Endothelial cell of umbilical vein (primary cell): ENCODE measurements around the gene ADRM1. TPM values are rescaled to one million over a fixed set of nuclear protein-coding genes. Genes with fewer than 3 reads are reported as not detected.
A peak's percentile ranks its signal among the peaks of the same experiment; 100 is the strongest.

Experiments used
- BruUV-seq: library from RNA; stranded (reverse); fragments of 400-500 nt; replicated peaks from 2 replicates; lab custom pipeline; 2021; lab: Mats Ljungman, UMichigan
- CTCF ChIA-PET: fragments of 300-600, 350-600 bp; sonication (Branson Sonifier 250); formaldehyde crosslinking; loops from one replicate; lab custom pipeline; 2021; ENCODE audit warnings: antibody characterized with exemption, inconsistent platforms; lab: Charles Lee
- POLR2A ChIA-PET: fragments of 300-600, 350-600 bp; sonication (Branson Sonifier 250); formaldehyde crosslinking; loops from one replicate; lab custom pipeline; 2021; ENCODE audit warnings: antibody characterized with exemption, inconsistent platforms; lab: Charles Lee
- DNase-seq: peaks from one replicate; pipeline ENCODE4 v3.0.0-alpha.2; 2011; ENCODE audit warnings: low read depth, low spot score
- FAIRE-seq: peaks from 2 replicates; lab custom pipeline; 2011; peaks lifted over from hg19 to GRCh38; lab: Jason Lieb, UNC
- H2AFZ ChIP-seq: 2 replicates; pipeline ENCODE4 v1.6.0; 2012; ENCODE audit warnings: low read depth, low read length, control low read depth, inconsistent platforms
- H3K27ac ChIP-seq: 2 replicates; pipeline ENCODE4 v1.5.1; 2011; ENCODE audit warnings: low read depth, mild to moderate bottlenecking, control low read depth, low read length, moderate library complexity; ENCODE audit not compliant: insufficient read depth
- H3K27me3 ChIP-seq, 2 experiments: 2 replicates each; pipeline versions ENCODE4 v1.6.0 to v1.6.1; 2011; ENCODE audit warnings: low read length in 2 of 2, mixed read lengths in 1 of 2; ENCODE audit not compliant: control insufficient read depth in 2 of 2, insufficient read depth in 2 of 2
- H3K36me3 ChIP-seq, 2 experiments: 2 replicates in 1 of 2; 3 replicates in 1 of 2; pipeline ENCODE4 v1.5.1; 2011; ENCODE audit warnings: low read length in 2 of 2, mild to moderate bottlenecking in 1 of 2, moderate library complexity in 1 of 2; ENCODE audit not compliant: control insufficient read depth in 2 of 2, insufficient read depth in 2 of 2; ENCODE audit errors: extremely low read depth in 1 of 2
- H3K4me1 ChIP-seq: 3 replicates; pipeline ENCODE4 v1.5.1; 2011; ENCODE audit warnings: mild to moderate bottlenecking, low read length; ENCODE audit not compliant: control insufficient read depth, insufficient read depth; ENCODE audit errors: extremely low read depth
- H3K4me2 ChIP-seq: 2 replicates; pipeline ENCODE4 v1.6.1; 2011; ENCODE audit warnings: low read length, control low read depth, mixed read lengths; ENCODE audit not compliant: insufficient read depth
- H3K4me3 ChIP-seq, 3 experiments: fragments of 200-600 bp in 1 of 3; sonication (generic), shearing (Covaris generic) in 1 of 3; replicated peaks in 1 of 3; 2 replicates each; pipeline ENCODE4 v1.5.1; 2011 to 2016; ENCODE audit warnings: control low read depth in 3 of 3, low read length in 3 of 3, mild to moderate bottlenecking in 2 of 3, inconsistent platforms in 1 of 3, low read depth in 1 of 3, moderate library complexity in 1 of 3; ENCODE audit not compliant: insufficient read depth in 1 of 3
- H3K79me2 ChIP-seq: 2 replicates; pipeline ENCODE4 v1.6.0; 2012; ENCODE audit warnings: low read length, inconsistent platforms; ENCODE audit not compliant: control insufficient read depth, insufficient read depth
- H3K9ac ChIP-seq: replicated peaks from 2 replicates; pipeline ENCODE3; 2011; ENCODE audit warnings: low read length, control low read depth; ENCODE audit not compliant: insufficient read depth; ENCODE audit errors: extremely low read depth
- H3K9me1 ChIP-seq: replicated peaks from 3 replicates; pipeline ENCODE4 v1.6.0; 2011; ENCODE audit warnings: mild to moderate bottlenecking, low read length; ENCODE audit not compliant: control insufficient read depth, insufficient read depth; ENCODE audit errors: extremely low read depth
- H3K9me3 ChIP-seq: replicated peaks from 2 replicates; pipeline ENCODE4 v1.5.1; 2012; ENCODE audit warnings: low read length, inconsistent platforms; ENCODE audit not compliant: control insufficient read depth, insufficient read depth
- H4K20me1 ChIP-seq: replicated peaks from 2 replicates; pipeline ENCODE3; 2011; ENCODE audit warnings: mild to moderate bottlenecking, low read length; ENCODE audit not compliant: control insufficient read depth, insufficient read depth; ENCODE audit errors: extremely low read depth
- CTCF ChIP-seq, 2 donors: IDR thresholded peaks; 1 replicate in 1 of 2; 2 replicates in 1 of 2; pipeline ENCODE4 v1.5.1; 2011; ENCODE audit warnings: low read length in 2 of 2, mild to moderate bottlenecking in 2 of 2, moderate library complexity in 2 of 2, control low read depth in 1 of 2, inconsistent platforms in 1 of 2, low read depth in 1 of 2; ENCODE audit not compliant: insufficient read depth in 1 of 2; ENCODE audit errors: extremely low read depth in 1 of 2
- EZH2 ChIP-seq: IDR thresholded peaks from 2 replicates; pipeline ENCODE4 v1.6.1; 2012; ENCODE audit warnings: borderline replicate concordance, low read depth, mild to moderate bottlenecking, moderate library complexity, low read length, inconsistent platforms; ENCODE audit not compliant: severe bottlenecking
- FOS ChIP-seq: IDR thresholded peaks from 2 replicates; pipeline ENCODE4 v1.6.1; 2011; ENCODE audit warnings: mild to moderate bottlenecking, low read length, moderate library complexity, borderline replicate concordance; ENCODE audit not compliant: insufficient read depth
- GATA2 ChIP-seq: IDR thresholded peaks from 2 replicates; pipeline ENCODE4 v1.7.0; 2011; ENCODE audit warnings: low read depth, mild to moderate bottlenecking, moderate library complexity, mixed read lengths, low read length; ENCODE audit not compliant: insufficient read length, insufficient read depth
- JUN ChIP-seq: IDR thresholded peaks from 2 replicates; pipeline ENCODE4 v1.6.1; 2011; ENCODE audit warnings: borderline replicate concordance, low read depth; ENCODE audit not compliant: insufficient read length, insufficient read depth
- MAX ChIP-seq: IDR thresholded peaks from 2 replicates; pipeline ENCODE4 v1.6.1; 2011; ENCODE audit not compliant: insufficient read depth, insufficient read length
- MYC ChIP-seq: IDR thresholded peaks from one replicate; pipeline ENCODE4 v1.6.1; 2011; ENCODE audit warnings: mild to moderate bottlenecking, low read depth, low read length
- POLR2A ChIP-seq: IDR thresholded peaks from 2 replicates; pipeline ENCODE4 v1.6.1; 2012; ENCODE audit warnings: low read depth, mild to moderate bottlenecking, control low read depth, low read length
- POLR2AphosphoS5 ChIP-seq: IDR thresholded peaks from 2 replicates; pipeline ENCODE4 v1.6.1; 2012; ENCODE audit warnings: low read depth, mild to moderate bottlenecking, control low read depth, low read length, moderate library complexity; ENCODE audit not compliant: insufficient read depth
- dilution Hi-C: fragments of 300-500 bp; cut with MboI; formaldehyde crosslinking; loops from one replicate; pipeline ENCODE4 v1.15.0; 2019; ENCODE audit warnings: low sequenced_read_pairs; ENCODE audit not compliant: extremely low pct_ligation_motif_present
- intact Hi-C: fragments of 100-400 bp; cut with micrococcal nuclease; formaldehyde crosslinking; loops from one replicate; pipeline ENCODE4 v1.10.0; 2022
- polyA plus RNA-seq, 4 experiments: library from polyadenylated mRNA; depleted of rRNA in 3 of 4; stranded (reverse) in 3 of 4; unstranded in 1 of 4; fragments of >200 nt; gene quantifications; 2 replicates each; pipeline versions ENCODE4 v1.2.1 to v1.2.3, GENCODE V29; 2011 to 2012; ENCODE audit warnings: missing spikeins in 1 of 4
- total RNA-seq: library from RNA; stranded (reverse); gene quantifications from 2 replicates; pipeline ENCODE4 v1.2.3, GENCODE V29; 2021

The ADRM1 gene
- total and polyA plus RNA-seq, 2 donors (not counting 3 experiments of a cell fraction or from before 2014, with no cell fraction given), result 154 to 179 TPM

DNA sequence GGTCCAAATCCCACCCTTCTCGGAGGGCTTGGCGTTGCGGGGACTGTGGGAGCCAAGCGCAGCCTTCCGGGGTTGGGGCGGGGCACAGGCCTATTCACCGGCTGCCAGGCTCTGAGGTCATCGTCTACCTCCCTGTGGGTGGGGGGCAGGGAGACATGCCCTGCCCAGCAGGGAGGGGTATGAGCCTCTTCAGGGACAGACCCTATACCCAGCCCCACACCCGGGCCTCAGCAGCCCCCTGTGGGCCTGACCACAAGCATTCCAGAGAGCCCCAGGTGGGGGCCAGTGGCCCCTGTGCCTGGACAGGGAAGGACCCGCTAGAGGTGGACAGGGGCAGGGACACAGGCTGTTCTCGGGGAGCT lies 52.7 kb downstream of the ADRM1 start:
- peaks cover 45% of the 10 kb centered on the region for H3K4me1 ChIP-seq
- dilution Hi-C loops (no loop called here), intact Hi-C loops (loop anchor here (5.0 kb wide), 1 partner anchor 33 kb away; no protein-coding TSS in a partner anchor)
- ChIA-PET CTCF (interaction anchor here (0.9 to 5.0 kb wide), 4 partner anchors 9 to 27 kb away, joined by 3 to 50 read pairs (median 16); partner anchors contain the start of gene LAMA5), POLR2A (no interaction called here)
- no peak overlapping the region for H3K4me2 ChIP-seq
- FAIRE-seq, result no peak
- no peak for TF ChIP-seq MAX
- TF ChIP-seq MYC, result no peak
- TF ChIP-seq GATA2, result no peak
- TF ChIP-seq JUN, result no peak
- no peak for TF ChIP-seq CTCF (IDR thresholded peaks at IDR 0.05; ENCODE audit: extremely low read depth in 1 of 2, insufficient read depth in 1 of 2, low read depth in 1 of 2, low read length in 2 of 2)
- TF ChIP-seq FOS, result no peak
- TF ChIP-seq POLR2AphosphoS5, result no peak
- TF ChIP-seq POLR2A, result no peak
- TF ChIP-seq EZH2, result no peak
- no peaks in the 10 kb centered on the region for H3K9me1 ChIP-seq
- H4K20me1 ChIP-seq, result no peaks in the 10 kb centered on the region
- H2AFZ ChIP-seq, result no peak overlapping the region
- peaks cover 2 to 10% of the 10 kb centered on the region in 2 experiments for H3K36me3 ChIP-seq
- peak overlapping the region; percentile 89 for H3K27ac ChIP-seq
- DNase-seq, result peak; percentile 11
- no peak overlapping the region for H3K4me3 ChIP-seq
- peaks cover 59% of the 10 kb centered on the region for H3K79me2 ChIP-seq
- H3K9ac ChIP-seq, result peak overlapping the region; percentile 19
- no TSS peak for BruUV-seq
- no peaks in the 10 kb centered on the region for H3K27me3 ChIP-seq
- H3K9me3 ChIP-seq, result no peaks in the 10 kb centered on the region
